Sigmoid colon (tissue), 4 donors: ENCODE data around the gene SLAMF9.

Source experiments
- CTCF ChIP-seq, 4 experiments: fragments of 450-650 bp in 3 of 4; fragments of 200-600 bp in 1 of 4; IDR thresholded peaks; one replicate each; pipeline ENCODE4 v1.5.1; 2016 to 2019; ENCODE audit warnings: antibody characterized with exemption in 4 of 4, mild to moderate bottlenecking in 3 of 4, moderate library complexity in 2 of 4
- POLR2A ChIP-seq, 2 donors: fragments of 450-650 bp; IDR thresholded peaks; one replicate each; pipeline ENCODE4 v1.6.1; 2016; ENCODE audit warnings: antibody characterized with exemption in 2 of 2, mild to moderate bottlenecking in 2 of 2, moderate library complexity in 2 of 2
- POLR2AphosphoS5 ChIP-seq, 4 donors: sonication (generic); formaldehyde crosslinking; IDR thresholded peaks; one replicate each; pipeline ENCODE4 v1.6.1; 2017; ENCODE audit warnings: antibody characterized with exemption in 4 of 4

- TF ChIP-seq CTCF (IDR thresholded peaks at IDR 0.05): no peak
- TF ChIP-seq POLR2A (IDR thresholded peaks at IDR 0.05): no peak
- TF ChIP-seq POLR2AphosphoS5 (IDR thresholded peaks at IDR 0.05): no peak
Measured at GRCh38 chr1:159987186-159987585, 33.1 kb upstream of the SLAMF9 start.
